Mammary epithelial cell (primary cell): ENCODE measurements around the gene PODXL2.

Source experiments
- EZH2 ChIP-seq: IDR thresholded peaks from 2 replicates; pipeline ENCODE4 v1.6.1; 2012; ENCODE audit warnings: low read length, inconsistent platforms, borderline replicate concordance
- TF ChIP-seq, protein P1 (sequence below), 2 donors: IDR thresholded peaks in 1 of 2; conservative IDR thresholded peaks in 1 of 2; 2 replicates each; pipeline ENCODE4 v1.5.1; 2011 to 2012; ENCODE audit warnings: inconsistent platforms in 2 of 2, low read length in 2 of 2, mild to moderate bottlenecking in 2 of 2, control low read depth in 1 of 2, low read depth in 1 of 2; ENCODE audit not compliant: insufficient read depth in 1 of 2; ENCODE audit errors: extremely low read depth in 1 of 2

DNA sequence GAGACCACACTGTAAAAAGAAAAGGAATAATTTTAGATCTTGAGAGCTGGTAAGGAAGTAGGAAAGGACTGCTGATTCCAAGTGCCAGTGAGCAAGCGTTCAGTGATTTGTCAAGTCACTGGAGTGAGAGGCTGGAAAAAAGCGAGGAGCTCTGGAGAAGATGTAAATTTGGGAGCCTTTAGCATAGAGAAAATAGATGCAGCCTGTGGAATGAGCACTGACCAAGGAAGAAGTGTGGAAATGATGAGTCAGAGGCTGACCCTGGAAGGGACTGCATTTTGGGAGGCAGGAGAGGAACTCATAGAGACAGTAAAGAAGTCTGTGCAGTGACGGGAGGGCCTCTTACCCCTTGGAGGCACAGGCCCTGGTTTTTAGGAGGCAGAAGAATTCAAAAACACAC lies 26.7 kb downstream of the PODXL2 start:
- TF ChIP-seq, protein P1, sequence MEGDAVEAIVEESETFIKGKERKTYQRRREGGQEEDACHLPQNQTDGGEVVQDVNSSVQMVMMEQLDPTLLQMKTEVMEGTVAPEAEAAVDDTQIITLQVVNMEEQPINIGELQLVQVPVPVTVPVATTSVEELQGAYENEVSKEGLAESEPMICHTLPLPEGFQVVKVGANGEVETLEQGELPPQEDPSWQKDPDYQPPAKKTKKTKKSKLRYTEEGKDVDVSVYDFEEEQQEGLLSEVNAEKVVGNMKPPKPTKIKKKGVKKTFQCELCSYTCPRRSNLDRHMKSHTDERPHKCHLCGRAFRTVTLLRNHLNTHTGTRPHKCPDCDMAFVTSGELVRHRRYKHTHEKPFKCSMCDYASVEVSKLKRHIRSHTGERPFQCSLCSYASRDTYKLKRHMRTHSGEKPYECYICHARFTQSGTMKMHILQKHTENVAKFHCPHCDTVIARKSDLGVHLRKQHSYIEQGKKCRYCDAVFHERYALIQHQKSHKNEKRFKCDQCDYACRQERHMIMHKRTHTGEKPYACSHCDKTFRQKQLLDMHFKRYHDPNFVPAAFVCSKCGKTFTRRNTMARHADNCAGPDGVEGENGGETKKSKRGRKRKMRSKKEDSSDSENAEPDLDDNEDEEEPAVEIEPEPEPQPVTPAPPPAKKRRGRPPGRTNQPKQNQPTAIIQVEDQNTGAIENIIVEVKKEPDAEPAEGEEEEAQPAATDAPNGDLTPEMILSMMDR (conservative IDR thresholded peaks at IDR 0.05 in 1 of 2, IDR thresholded peaks at IDR 0.05 in 1 of 2; ENCODE audit: extremely low read depth in 1 of 2, insufficient read depth in 1 of 2, low read depth in 1 of 2, low read length in 2 of 2) = no peak
- no peak for TF ChIP-seq EZH2
